ENCODE results near the gene RNU4-1.
"Not testable (repeated sequence)": the region's sequence is repeated elsewhere in the genome, so short reads cannot be mapped to it uniquely, and the experiment has no call there.

RNU4-1 gene

GRCh38 chr12:120292661-120293531 lies at the start of gene RNU4-1:
RNU4-1 (minus strand) TSS chr12:120293237.
- TF ChIP-seq CTCF (IDR thresholded peaks at IDR 0.05): no peak
- TF ChIP-seq ZFX (IDR thresholded peaks at IDR 0.05; ENCODE audit: borderline replicate concordance): no peak

GRCh38 chr12:120342175-120343038 lies 49.4 kb upstream of the RNU4-1 start:
- H3K27ac ChIP-seq: no peak overlapping the region
- TF ChIP-seq ZFX (IDR thresholded peaks at IDR 0.05; ENCODE audit: borderline replicate concordance): no peak
- no peak for TF ChIP-seq CTCF (IDR thresholded peaks at IDR 0.05)

More at GRCh38 chr12:120292661-120293531, at the start of gene RNU4-1:
- H3K27ac ChIP-seq: peak within 1 kb of the TSS; percentile 100

- TF ChIP-seq CTCF (IDR thresholded peaks at IDR 0.05) (no peak), ZFX (IDR thresholded peaks at IDR 0.05; ENCODE audit: borderline replicate concordance) (no peak)
- no peak overlapping the region for H3K27ac ChIP-seq
Observed at GRCh38 chr12:120339256-120339655, 46.2 kb upstream of the RNU4-1 start.

GRCh38 chr12:120337730-120338129 lies 44.7 kb upstream of the RNU4-1 start:
- TF ChIP-seq ZFX (IDR thresholded peaks at IDR 0.05; ENCODE audit: borderline replicate concordance): no peak
- no peak for TF ChIP-seq CTCF (IDR thresholded peaks at IDR 0.05)
- no peak overlapping the region for H3K27ac ChIP-seq

- not testable (repeated sequence) for H3K27ac ChIP-seq
Observed at GRCh38 chr12:120336392-120336791, 43.4 kb upstream of the RNU4-1 start.

GRCh38 chr12:120335447-120335846 lies 42.4 kb upstream of the RNU4-1 start:
- not testable (repeated sequence) for H3K27ac ChIP-seq
- TF ChIP-seq CTCF (IDR thresholded peaks at IDR 0.05): peak; percentile 90

GRCh38 chr12:120332523-120332922 lies 39.5 kb upstream of the RNU4-1 start:
- no peak overlapping the region for H3K27ac ChIP-seq
- no peak for TF ChIP-seq CTCF (IDR thresholded peaks at IDR 0.05)
- no peak for TF ChIP-seq ZFX (IDR thresholded peaks at IDR 0.05; ENCODE audit: borderline replicate concordance)

Data from 22Rv1 (cell line).